SU-DHL-6 (cell line): ENCODE data around the gene MNDA.

Experiments
- H2AFZ ChIP-seq: fragments of 200-600 bp; sonication (generic); 2 replicates; pipeline ENCODE4 v1.6.1; 2014; ENCODE audit warnings: low read depth, mild to moderate bottlenecking, moderate library complexity, mixed read lengths, antibody characterized with exemption, low read length; ENCODE audit not compliant: severe bottlenecking
- H3F3A ChIP-seq: fragments of 200-600 bp; shearing (Covaris generic); 2 replicates; pipeline ENCODE4 v1.6.0; 2016; ENCODE audit warnings: antibody characterized with exemption, mild to moderate bottlenecking; ENCODE audit not compliant: insufficient read depth
- H3K27ac ChIP-seq: fragments of 200-600 bp; sonication (generic); 2 replicates; pipeline ENCODE4 v1.5.1; 2016; ENCODE audit warnings: low read depth, mild to moderate bottlenecking, low read length, moderate library complexity, mixed read lengths
- H3K27me3 ChIP-seq: fragments of 200-600 bp; sonication (generic), shearing (Covaris generic); 2 replicates; pipeline ENCODE4 v1.6.0; 2014; ENCODE audit warnings: mild to moderate bottlenecking, low read length
- H3K36me3 ChIP-seq: fragments of 200-600 bp; sonication (generic); 2 replicates; pipeline ENCODE4 v1.6.1; 2014; ENCODE audit warnings: mild to moderate bottlenecking, low read length, mixed read lengths
- H3K4me2 ChIP-seq: fragments of 300-600, 200-600 bp; shearing (Covaris generic), sonication (generic); 2 replicates; pipeline ENCODE4 v1.6.0; 2014; ENCODE audit warnings: low read length, low read depth, mild to moderate bottlenecking; ENCODE audit not compliant: poor library complexity, severe bottlenecking
- H3K4me3 ChIP-seq: fragments of 200-600 bp; sonication (generic); 2 replicates; pipeline ENCODE4 v1.5.1; 2014; ENCODE audit warnings: antibody characterized with exemption, low read length, mild to moderate bottlenecking, mixed read lengths; ENCODE audit not compliant: insufficient read depth, poor library complexity, severe bottlenecking
- H3K79me2 ChIP-seq: fragments of 200-600 bp; sonication (generic); 2 replicates; pipeline ENCODE4 v1.6.1; 2014; ENCODE audit warnings: mild to moderate bottlenecking, low read length, moderate library complexity; ENCODE audit not compliant: insufficient read depth
- H3K9ac ChIP-seq: fragments of 200-600 bp; sonication (generic); 2 replicates; pipeline ENCODE4 v1.7.0; 2014; ENCODE audit warnings: mild to moderate bottlenecking, low read length
- H3K9me2 ChIP-seq: fragments of 200-600 bp; sonication (generic); replicated peaks from 2 replicates; pipeline ENCODE4 v1.6.1; 2014; ENCODE audit warnings: low read length; ENCODE audit not compliant: insufficient read depth
- H3K9me3 ChIP-seq: fragments of 200-600 bp; sonication (generic); 2 replicates; pipeline ENCODE4 v1.6.1; 2014; ENCODE audit warnings: low read length, mixed read lengths; ENCODE audit not compliant: insufficient read depth
- H4K20me1 ChIP-seq: fragments of 200-600 bp; sonication (generic); 2 replicates; pipeline ENCODE4 v1.6.1; 2014; ENCODE audit warnings: low read depth, mild to moderate bottlenecking, antibody characterized with exemption, low read length, moderate library complexity, mixed read lengths
- EZH2phosphoT487 ChIP-seq: fragments of 200-600 bp; sonication (generic), shearing (Covaris generic); conservative IDR thresholded peaks from 2 replicates; pipeline ENCODE4 v1.6.1; 2018; ENCODE audit warnings: mild to moderate bottlenecking, antibody characterized with exemption, low read length, moderate library complexity, mixed read lengths
- TF ChIP-seq, protein P1 (sequence below): fragments of 200-600 bp; sonication (generic); IDR thresholded peaks from one replicate; pipeline ENCODE4 v1.5.1; 2017; ENCODE audit warnings: antibody characterized with exemption, mild to moderate bottlenecking, low read length, moderate library complexity; ENCODE audit not compliant: insufficient read depth, poor library complexity, severe bottlenecking

Gene MNDA

DNA sequence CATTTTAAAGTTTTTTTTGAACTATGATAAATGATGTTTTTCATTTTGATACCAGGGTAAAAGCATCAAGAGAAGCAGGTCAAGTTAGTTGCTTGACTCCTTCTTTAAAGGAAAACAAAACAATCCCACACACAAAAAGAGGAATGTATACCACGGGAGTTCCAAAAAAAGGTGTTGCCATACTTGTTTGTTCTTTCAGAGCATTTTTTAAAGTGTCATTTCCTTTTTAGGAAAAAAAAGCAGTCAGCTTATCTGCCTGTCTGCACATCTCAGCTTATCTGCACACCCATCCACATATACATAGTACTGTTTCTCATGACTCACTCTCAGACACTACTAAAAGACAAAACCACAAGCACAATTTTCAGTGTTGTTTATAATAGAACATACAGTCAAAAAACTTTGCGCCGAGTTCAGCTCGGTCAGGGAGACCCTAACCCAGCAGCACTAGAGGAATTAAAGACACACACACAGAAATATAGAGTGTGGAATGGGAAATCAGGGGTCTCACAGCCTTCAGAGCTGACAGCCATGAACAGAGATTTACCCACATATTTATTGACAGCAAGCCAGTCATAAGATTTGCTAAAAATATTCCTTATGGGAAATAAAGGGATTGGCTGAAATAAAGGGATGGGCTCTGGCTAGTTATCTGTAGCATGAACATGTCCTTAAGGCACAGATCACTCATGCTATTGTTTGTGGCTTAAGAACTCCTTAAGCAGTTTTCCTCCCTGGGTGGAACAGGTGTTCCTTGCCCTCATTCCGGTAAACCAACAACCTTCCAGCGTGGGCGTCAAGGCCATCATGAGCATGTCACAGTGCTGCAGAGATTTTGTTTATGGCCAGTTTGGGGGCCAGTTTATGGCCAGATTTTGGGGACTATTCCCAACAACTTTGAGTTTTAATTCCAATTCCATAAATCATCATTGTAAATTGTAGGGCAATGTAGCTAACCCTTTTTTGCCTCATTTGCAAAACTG, 11.4 kb upstream of the MNDA start:
- no peaks in the 10 kb centered on the region for H3K36me3 ChIP-seq
- H3K9ac ChIP-seq = no peak overlapping the region
- H3K4me2 ChIP-seq = no peak overlapping the region
- H3F3A ChIP-seq = no peaks in the 10 kb centered on the region
- no peaks in the 10 kb centered on the region for H4K20me1 ChIP-seq
- no peak for TF ChIP-seq EZH2phosphoT487
- TF ChIP-seq, protein P1, sequence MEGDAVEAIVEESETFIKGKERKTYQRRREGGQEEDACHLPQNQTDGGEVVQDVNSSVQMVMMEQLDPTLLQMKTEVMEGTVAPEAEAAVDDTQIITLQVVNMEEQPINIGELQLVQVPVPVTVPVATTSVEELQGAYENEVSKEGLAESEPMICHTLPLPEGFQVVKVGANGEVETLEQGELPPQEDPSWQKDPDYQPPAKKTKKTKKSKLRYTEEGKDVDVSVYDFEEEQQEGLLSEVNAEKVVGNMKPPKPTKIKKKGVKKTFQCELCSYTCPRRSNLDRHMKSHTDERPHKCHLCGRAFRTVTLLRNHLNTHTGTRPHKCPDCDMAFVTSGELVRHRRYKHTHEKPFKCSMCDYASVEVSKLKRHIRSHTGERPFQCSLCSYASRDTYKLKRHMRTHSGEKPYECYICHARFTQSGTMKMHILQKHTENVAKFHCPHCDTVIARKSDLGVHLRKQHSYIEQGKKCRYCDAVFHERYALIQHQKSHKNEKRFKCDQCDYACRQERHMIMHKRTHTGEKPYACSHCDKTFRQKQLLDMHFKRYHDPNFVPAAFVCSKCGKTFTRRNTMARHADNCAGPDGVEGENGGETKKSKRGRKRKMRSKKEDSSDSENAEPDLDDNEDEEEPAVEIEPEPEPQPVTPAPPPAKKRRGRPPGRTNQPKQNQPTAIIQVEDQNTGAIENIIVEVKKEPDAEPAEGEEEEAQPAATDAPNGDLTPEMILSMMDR = no peak
- H3K4me3 ChIP-seq = no peak overlapping the region
- H3K27me3 ChIP-seq = no peaks in the 10 kb centered on the region
- no peaks in the 10 kb centered on the region for H3K79me2 ChIP-seq
- no peaks in the 10 kb centered on the region for H3K9me2 ChIP-seq
- no peaks in the 10 kb centered on the region for H3K9me3 ChIP-seq
- H2AFZ ChIP-seq = no peak overlapping the region
- no peak overlapping the region for H3K27ac ChIP-seq

DNA sequence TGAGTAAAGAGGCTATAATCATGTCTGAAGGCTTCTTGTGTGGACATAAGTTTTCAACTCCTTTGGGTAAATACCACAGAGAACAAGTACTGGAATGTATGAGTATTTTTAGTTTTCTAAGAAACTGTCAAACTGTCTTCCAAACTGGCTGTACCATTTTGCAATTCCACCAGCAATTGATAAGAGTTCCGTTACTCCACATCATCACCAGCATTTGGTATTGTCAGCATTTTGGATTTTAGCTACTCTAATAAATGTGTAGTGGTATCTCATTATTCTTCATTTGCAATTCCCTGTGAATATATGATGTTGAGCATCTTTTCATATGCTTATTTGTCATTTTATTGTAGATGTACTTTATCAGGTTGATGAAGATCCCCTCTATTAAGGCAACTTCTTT, 9.4 kb upstream of the MNDA start:
- Histone ChIP-seq H3K9me2 (no peaks in the 10 kb centered on the region), H3K27ac (no peak overlapping the region), H3K9ac (no peak overlapping the region), H3F3A (no peaks in the 10 kb centered on the region), H3K27me3 (no peaks in the 10 kb centered on the region), H3K36me3 (no peaks in the 10 kb centered on the region), H3K4me3 (no peak overlapping the region), H3K9me3 (no peaks in the 10 kb centered on the region), H4K20me1 (no peaks in the 10 kb centered on the region), H2AFZ (no peak overlapping the region), H3K79me2 (no peaks in the 10 kb centered on the region), H3K4me2 (no peak overlapping the region)
- TF ChIP-seq EZH2phosphoT487 = no peak
- TF ChIP-seq, protein P1 = no peak

DNA sequence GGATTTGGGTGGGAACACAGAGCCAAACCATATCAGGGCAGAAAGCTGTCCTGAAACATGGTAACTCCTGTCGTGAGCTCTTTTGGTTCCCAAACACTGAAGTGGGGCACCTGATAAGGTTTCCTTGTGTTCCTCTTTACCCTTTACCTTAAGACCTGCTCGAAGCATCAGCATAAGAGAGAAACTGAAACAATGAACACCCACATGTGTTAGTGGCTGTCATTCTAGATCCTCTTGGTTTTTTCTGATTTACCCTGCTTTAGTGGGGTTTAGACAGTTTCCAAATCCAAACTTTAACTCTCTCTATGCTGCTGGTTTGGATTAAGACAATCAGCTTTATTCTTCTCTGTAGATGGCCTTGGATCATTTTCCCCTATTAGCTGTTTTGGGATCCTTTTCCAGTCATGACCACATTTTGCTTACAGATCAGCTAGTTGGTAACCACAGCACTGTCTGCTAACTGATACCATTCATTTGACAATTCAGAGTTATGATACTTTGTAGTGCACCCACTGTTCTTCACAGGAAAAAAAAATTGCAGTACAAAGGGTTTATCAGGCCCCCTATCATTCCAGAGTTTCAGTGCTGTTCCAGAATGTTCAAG, 975 bp upstream of the MNDA start:
- Histone ChIP-seq H3K79me2 (no peaks in the 10 kb centered on the region), H4K20me1 (no peaks in the 10 kb centered on the region), H3K27ac (no peak overlapping the region), H3K4me3 (no peak overlapping the region), H3K27me3 (no peaks in the 10 kb centered on the region), H3K36me3 (no peaks in the 10 kb centered on the region), H2AFZ (no peak overlapping the region), H3K9me2 (no peaks in the 10 kb centered on the region), H3K9me3 (peaks cover 5% of the 10 kb centered on the region; the same call in 1 of the 2 replicates), H3K9ac (no peak overlapping the region), H3K4me2 (no peak overlapping the region), H3F3A (no peaks in the 10 kb centered on the region)
- TF ChIP-seq, protein P1 = no peak
- TF ChIP-seq EZH2phosphoT487 = no peak
